ENCODE data around the gene RAB36.
"Not testable (repeated sequence)": the region's sequence is repeated elsewhere in the genome, so short reads cannot be mapped to it uniquely, and the experiment has no call there.

RAB36 gene

DNA sequence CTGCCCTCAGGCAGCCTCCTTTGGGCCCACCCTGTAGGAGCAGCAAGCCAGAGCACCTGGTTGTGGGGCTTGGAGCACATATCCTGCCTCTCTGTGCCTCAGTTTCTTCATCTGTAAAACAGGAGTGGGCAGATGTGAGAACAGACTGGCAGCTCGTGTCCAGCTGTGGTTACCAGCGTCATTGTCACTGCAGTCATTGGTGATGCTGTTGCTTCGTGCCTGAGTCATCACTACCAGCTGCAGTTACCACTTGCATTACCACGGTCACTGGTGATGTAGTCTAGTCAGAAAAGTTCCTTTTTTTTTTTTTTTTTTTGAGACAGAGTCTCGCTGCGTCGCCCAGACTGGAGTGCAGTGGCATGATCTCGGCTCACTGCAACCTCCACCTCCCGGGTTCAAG, 23.9 kb upstream of the RAB36 start:
- DNase-seq, result no peak

DNA sequence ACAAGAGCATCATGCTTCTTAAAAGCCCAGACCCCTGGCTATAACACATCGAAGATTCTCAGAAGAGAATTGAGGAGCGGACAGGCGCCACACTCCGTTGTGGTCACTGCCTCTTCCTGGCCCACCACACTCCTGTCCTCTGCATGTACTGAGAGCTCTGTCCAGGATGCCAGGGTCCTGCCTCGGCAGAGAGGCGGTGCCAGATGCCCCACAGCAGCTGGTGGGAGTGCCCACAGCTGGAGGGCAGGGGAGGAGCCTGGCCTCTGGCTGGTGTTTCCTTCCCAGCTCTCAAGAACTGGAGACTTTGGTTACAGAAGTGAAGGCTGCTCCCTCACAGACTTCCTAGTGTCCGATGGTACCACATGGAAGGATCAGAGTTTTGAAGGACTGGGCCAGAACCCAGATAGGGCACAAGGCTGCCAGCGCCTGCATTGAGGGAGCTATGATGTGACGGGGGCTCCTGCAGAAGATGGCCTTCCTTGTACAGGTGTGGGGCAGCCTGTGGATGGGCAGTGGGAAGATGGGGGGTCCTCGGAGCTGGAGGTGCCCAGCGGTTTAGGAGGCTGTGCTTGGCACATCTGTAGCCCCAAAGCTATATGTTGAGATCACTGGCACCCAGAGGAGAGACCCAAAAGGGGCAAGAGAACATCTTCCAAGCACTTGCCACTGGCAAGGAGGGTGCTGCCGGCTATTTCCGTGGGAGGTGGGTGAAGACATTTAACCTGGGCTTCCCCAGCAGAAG, 22.9 kb upstream of the RAB36 start:
- no peak for DNase-seq

DNA sequence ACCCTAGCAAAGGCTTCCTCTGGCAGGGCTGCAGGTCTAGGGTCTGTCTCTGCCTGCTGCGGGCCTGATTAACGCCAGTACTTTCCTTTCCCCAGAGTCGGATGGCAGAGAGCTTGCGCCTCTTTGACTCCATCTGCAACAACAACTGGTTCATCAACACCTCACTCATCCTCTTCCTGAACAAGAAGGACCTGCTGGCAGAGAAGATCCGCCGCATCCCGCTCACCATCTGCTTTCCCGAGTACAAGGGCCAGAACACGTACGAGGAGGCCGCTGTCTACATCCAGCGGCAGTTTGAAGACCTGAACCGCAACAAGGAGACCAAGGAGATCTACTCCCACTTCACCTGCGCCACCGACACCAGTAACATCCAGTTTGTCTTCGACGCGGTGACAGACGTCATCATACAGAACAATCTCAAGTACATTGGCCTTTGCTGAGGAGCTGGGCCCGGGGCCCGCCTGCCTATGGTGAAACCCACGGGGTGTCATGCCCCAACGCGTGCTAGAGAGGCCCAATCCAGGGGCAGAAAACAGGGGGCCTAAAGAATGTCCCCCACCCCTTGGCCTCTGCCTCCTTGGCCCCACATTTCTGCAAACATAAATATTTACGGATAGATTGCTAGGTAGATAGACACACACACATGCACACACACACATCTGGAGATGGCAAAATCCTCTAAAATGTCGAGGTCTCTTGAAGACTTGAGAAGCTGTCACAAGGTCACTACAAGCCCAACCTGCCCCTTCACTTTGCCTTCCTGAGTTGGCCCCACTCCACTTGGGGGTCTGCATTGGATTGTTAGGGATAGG, 22.1 kb upstream of the RAB36 start:
- no peak for DNase-seq

DNA sequence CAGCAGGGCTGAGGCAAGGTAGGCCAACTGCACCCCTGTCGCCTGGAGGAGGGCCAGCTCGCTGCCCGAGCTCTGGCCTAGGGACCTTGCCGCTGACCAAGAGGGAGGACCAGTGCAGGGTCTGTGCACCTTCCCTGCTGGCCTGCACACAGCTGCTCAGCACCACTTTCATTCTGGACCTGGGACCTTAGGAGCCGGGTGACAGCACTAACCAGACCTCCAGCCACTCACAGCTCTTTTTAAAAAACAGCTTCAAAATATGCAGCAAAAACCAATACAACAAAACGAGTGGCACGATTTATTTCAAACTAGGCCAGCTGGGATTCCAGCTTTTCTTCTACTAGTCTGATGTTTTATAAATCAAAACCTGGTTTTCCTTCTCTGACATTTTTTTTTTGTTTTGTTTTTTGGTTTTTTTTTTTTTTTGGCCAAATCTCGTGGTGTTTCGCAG, 21.4 kb upstream of the RAB36 start:
- no peak for DNase-seq

DNA sequence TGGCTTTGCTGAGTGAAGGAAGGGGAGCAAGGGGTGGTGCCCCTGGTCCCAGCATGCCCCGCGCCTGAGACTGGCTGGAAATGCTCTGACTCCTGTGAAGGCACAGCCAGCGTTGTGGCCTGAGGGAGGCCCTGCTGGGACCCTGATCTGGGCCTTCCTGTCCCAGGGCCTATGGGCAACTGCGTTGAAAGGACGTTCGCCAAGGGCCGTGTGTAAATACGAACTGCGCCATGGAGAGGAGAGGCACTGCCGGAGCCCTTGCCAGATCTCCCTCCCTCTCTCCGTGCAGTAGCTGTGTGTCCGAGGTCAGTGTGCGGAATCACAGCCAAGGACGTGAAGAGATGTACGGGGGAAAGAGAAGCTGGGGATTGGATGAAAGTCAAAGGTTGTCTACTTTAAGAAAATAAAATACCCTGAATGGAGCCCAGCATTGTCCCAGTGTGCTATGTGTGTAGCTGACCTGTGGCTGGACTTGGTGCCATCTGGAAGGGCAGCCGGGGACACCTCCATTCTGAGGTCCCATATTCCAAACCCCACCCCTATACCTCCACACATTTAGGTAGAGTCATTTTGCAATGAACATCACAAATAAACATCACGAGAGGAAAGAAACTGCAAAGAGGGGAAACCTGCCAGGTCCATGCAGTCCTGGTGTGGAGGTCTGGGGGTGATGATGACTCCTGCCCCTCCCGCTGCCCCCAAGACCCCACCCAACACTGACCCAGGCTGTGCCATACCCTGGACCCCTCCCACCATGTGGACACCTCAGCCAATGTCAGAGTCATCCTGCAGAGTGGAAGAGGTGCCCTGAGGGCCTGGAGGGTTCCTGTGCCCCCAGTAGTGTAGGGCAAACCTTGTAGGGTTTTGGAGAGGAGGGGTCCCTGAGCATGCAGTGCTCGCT, 20.4 kb upstream of the RAB36 start:
- DNase-seq, result no peak

DNA sequence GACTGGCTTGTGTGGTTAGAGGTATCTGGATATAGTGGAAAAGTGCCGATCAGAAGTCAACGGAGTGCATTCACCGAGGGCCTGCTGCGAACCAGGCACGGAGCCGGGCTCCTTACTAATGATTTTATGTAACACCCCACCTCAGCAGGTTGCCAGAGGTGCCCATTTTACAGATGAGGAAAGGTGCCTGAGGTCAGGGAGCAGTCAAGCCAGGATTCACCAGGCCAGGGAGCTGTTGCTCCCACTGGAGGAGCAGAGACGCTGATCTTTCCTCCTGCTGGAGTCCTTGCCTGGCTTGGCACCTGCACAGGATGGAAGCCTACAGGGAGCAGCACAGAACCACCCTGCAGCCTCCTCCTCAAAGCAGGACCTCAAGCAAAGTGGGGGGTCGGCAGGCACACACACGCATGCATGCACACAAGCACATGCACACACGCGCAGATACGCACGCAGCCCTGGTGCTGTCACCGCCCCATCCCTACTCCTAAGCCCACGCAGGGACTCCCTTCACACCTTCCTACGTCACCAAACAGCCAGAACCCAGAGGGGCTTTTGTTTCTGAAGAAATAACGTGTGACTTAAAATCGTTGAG, 19.7 kb upstream of the RAB36 start:
- DNase-seq, result no peak

DNA sequence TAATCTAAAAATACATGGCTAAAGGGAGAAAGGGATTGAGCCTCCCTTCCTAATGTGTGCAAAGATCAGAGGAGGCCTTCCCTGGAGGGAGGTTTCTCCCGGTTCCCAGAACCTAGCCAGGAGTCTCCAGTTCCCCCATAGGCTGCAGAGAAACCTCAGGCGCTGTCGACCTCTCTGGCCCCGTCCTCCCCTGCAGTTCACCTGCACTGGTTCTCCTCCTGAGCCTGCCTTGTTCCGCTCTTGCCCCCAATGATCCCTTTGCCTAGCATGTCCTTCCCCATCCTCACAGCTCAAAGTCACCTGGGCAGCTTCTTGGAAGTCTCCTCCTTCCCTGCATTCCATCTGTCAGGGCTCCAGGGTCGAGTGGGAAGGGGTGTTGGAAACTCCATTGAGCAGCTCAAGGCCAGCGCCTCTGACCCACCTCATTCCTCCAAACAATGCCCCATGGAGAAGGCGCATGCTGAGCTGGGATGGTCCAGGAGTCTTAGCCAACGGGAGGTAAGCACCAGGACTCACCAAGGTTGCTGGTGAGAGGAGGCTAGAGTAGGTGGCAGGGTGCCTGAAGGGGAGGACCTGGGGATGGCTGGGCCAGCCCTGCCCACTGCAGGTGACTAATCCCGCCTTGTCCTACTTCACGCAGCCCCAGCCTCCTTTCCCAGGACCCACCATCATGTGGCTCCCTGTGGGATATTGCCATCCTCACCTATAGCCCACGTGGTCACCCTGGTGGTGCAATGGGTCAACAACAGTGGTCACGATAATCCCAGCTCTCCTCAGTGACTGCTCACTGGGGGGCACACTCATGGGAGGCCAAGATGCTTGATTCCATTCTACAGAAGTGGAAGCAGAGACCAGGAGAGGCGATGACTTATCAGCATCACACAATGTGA, 18.9 kb upstream of the RAB36 start:
- DNase-seq, result no peak

DNA sequence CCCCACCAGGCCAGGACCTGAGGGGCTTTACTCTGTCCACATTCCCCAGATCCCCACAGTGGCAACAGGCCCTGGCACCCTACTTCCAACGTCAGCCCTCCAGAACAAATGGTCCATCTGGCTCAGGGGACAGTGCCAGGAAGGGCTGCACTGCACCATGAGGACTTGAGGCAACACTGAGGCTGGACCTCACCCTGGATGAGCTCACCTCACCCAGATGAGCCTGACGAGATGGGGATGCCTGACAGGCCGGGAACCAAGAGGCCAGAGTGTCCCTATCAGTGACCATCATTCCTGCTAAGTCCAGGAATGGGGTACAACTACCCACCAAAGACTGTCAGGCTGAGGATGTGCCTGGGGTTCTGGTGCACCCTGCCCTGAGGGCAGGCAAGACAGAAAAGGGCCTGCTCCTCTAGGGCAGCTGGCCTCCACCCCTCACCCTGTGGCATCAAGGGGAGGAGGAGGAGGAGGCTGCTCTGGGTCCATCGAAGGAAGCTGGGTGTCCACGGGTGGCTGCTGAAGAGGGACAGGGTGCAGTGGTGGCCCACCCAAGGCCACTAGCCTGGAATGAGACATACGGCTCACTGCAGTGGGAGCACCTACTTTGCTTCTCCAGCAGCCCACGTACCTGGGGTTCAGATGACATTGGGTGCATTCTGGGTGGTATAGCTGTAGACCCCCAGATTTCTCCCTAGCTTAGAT, 18.1 kb upstream of the RAB36 start:
- DNase-seq, result no peak

DNA sequence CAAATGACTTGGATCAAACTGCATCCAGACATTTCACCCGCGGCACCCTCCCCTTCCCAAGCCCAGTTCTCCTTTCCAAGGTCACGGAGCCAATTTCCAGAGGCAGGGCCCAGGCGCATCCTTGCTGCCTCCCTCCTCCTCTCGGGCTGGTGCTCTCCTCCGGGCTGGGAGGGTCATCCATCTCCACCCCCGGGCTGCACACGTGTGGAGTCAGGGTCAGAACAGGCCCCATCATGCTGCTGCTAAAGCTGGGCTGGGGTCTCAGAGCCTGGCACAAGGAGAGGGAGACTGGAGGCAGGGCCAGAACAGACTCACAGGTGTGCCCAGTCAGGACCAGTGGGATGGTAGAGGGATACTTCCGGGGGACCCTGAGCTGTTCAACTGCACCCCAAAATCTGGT, 17.5 kb upstream of the RAB36 start:
- no peak for DNase-seq

DNA sequence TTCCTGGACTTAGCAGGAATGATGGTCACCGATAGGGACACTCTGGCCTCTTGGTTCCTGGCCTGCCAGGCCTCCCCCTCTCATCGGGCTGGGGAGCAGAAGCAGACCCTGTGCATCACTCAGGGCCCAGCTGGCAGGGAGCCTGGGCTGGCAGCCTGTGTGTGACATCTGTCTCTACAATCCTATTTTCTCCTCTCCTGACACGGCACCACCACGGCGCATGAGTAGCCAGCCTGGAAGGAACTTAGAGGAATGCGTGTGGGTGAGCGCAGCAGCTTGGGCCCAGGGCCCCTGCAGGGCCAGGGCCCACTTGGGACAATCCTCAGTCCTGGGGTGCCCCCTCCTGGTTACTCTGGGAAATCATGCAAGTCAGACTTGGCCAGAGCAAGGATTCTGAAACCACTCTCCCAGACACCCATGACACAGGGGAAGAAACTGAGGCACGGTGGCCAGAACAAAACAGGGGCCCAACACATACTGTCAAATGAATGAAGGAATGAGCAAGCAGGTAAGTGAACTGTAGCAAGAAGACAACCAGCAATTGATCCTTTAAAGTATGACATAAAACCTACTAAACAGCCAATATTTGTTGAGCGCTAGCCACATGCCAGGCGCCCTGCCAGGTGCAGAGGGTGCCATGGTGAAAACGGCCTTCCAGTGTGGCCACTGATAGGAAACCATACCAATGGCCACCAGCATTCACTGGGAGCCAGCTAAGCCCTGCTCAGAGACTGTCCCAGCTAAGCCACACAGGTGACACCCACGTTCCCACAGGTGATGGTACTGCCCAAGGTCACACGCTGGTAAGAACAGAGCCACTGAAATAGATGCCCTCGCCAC, 16.8 kb upstream of the RAB36 start:
- DNase-seq, result peak; percentile 74

DNA sequence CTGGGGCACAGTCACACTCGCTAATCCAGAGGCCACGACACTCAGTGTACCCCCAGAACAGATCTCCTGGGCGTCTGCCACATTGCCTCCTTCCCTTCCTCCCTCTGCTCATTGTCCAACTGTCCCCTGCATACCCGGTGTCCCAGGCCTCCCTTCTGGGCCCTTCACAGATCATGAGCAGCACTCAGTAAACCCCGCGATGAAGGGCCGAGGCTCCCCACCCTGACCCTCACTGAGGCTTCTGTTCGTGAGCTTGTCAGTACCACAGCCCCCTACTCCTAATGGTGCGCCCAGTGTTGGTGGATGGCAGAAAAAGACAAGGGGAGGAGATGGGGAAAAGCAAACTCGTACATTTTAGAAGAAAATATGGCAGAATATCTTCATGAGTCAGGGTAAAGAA, 16.1 kb upstream of the RAB36 start:
- no peak for DNase-seq

DNA sequence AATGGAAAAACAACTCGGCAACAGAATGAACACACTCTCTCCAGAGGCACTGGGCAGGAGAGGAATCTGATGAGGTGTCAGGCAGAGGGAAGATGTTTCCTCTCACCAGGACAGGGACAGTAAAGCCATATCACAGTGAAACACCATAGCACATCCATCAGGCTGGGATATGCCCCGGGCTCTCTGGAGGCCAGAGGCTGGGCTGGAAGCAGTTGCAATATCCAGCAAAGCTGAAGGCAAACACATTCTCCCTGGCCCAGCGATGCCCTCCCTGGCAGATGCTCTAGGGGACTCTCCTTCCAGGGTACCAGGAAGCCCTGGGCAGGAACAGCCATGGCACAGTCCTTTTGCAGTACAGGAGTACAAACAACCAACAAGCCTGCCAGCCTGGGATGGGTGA, 14.6 kb upstream of the RAB36 start:
- DNase-seq, result no peak

DNA sequence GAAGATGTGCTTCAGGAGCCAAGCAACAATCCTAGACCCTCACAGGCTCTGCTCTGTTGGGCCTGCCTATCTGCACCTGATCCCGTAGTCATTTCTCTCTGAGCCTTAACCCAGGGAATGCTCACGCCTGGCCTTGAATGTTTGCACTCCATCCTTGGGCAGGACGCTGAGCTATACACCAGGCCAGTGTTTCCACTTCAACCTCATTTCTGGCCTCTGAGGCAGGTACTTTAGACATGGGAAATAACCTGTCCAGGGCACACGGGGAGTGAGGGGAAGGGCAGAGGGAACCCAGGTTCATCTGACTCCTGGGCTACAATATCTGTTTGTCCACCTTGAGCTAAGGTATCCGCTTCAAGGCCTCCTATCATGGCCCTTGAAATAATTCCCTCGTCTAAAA, 13.3 kb upstream of the RAB36 start:
- DNase-seq, result no peak

DNA sequence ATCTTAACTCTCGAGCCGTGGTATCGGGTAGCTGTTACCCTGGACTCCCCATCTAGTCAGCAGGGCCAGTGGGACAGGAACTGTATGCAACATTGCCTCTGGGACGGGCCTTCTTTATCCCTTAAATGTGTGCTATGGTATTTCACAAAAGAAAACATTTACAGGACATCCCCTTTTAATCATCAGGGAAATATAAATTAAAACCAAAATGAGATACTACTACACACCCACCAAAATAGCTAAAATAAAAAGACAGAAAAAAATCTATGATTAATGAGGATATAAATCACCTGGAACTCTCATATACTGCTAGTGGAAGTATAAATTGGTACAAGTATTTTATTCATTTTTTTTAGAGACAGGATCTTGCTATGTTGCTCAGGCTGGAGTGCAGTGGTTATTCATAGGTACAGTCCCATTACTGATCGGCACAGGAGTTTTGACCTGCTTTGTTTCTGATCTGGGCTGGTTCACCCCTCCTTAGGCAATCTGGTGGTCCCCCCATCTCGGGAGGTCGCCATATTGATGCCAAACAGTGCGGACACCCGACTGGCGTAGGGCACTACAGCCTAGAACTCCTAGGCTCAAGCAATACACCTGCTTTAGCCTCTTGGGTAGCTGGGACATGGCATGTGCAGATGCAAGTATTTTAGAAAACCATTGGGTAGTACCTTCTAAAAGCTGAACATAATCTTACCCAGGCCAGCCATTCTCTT, 12.7 kb upstream of the RAB36 start:
- no peak for DNase-seq

DNA sequence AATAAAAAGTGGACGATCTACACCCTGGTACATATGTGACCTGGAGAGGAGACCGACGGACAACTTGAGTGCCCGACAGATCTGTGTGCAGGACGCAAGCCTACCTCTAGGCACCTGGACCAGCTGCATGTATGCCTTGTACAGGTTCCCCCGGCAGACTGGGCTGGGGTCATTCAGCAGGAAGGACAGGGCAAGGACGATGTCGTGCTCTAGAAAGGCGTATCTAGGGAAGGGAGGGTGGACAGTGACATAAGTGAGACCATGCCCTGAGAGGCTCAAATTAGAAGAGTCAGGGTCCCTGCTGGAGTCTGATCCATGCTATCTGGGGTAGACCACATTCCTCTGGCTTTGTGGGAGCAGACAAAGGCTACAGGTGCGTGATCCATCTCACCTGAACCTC, 11.4 kb upstream of the RAB36 start:
- no peak for DNase-seq

DNA sequence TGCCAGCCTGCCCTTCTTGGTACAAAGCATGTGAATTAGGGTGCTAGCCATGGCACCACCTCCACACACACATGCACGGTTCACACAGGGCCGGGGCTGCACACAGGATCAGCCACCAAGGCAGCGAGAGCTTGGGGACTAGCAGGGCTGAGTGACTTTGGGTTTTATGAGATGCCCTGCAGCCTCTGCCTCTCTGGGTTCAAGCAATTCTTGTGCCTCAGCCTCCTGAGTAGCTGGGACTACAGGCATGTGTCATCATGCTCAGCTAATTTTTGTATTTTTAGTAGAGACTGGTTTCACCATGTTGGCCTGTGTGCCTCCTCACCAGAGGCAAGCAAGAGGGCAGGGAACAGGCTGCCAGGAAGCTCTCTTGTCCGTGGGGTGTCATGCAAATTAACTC, 8.3 kb upstream of the RAB36 start:
- DNase-seq, result not testable (repeated sequence)

DNA sequence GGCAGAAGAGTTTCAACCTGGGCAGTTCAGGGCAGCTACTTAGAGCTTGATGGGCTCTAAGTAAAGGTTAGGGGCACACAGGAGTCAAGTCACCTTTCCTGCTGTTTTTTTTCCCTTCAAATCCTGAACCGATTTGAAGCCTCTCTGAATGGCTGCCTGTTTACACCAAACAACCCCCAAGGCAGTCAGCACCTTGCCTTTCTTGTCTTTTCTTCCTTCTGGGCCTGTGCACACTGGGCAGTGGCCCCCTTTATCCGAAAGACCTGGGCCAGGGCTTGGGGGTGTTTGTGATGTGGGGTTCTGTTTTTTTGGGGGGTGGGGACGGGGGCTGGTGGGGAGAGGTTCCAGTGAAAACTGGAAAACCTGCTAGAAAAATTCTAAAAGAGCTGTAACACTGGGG, 7.8 kb upstream of the RAB36 start:
- no peak for DNase-seq

DNA sequence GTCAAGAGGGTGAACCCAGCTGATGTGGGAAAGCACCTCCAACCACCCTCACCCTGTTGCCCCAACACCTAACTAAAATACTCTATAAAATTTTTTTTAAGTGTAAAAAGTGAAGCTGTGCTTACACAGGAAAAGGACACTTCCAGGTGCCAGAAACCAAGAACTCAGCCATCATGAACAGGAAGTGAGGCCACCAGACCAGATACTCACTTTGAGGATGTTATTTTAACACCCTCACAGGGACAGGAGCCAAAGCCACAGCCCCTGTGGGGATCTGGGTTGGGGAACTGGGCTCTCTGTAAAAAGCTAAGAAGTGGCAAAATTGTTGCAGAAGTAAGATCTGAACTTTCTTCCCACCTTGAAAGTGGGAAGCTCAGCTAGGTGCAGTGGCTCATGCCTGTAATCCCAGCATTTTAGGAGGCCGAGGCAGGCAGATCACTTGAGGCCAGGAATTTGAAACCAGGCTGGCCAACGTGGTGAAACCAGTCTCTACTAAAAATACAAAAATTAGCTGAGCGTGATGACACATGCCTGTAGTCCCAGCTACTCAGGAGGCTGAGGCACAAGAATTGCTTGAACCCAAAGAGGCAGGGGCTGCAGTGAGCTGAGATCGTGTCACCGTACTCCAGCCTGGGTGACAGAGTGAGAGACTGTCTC, 7.2 kb upstream of the RAB36 start:
- DNase-seq, result peak; percentile 68

All from activated CD4-positive, alpha-beta T cell treated with anti-CD3 and anti-CD28 coated beads, Interleukin-10, Interleukin-2, amounts not matched to agents 100 ng/mL and 50 ng/mL, durations not matched to agents 16 hours and 8 hours (primary cell).